SK-N-SH (cell line): ENCODE results near the gene BMI1. TPM values are rescaled to one million over a fixed set of nuclear protein-coding genes. Genes with fewer than 3 reads are reported as not detected.

Experiments
- CTCF ChIA-PET: fragments of 300-600, 350-600 bp; formaldehyde crosslinking; extraction: SDS; loops from one replicate; lab custom pipeline; 2021; lab: Yijun Ruan, JAX
- POLR2A ChIA-PET: fragments of 350-600 bp; sonication (Branson Sonifier 250); formaldehyde crosslinking; extraction: SDS; loops from one replicate; lab custom pipeline; 2020; ENCODE audit warnings: antibody characterized with exemption, inconsistent platforms; lab: Yijun Ruan, JAX
- DNase-seq: peaks from one replicate; pipeline ENCODE4 v3.0.0; 2012
- H2AFZ ChIP-seq: fragments of 200-600 bp; sonication (generic); 2 replicates; pipeline ENCODE4 v1.8.1; 2016; ENCODE audit warnings: antibody characterized with exemption, mild to moderate bottlenecking, low read depth
- H3F3A ChIP-seq: fragments of 200-600 bp; sonication (generic); replicated peaks from 2 replicates; pipeline ENCODE3; 2016; ENCODE audit warnings: antibody characterized with exemption, mild to moderate bottlenecking; ENCODE audit not compliant: insufficient read depth
- H3K27ac ChIP-seq, 2 experiments: fragments of 200-500 bp in 1 of 2; fragments of 200-600 bp in 1 of 2; sonication (Bioruptor generic) in 1 of 2; sonication (generic), shearing (Covaris generic) in 1 of 2; 2 replicates each; pipeline versions ENCODE4 v1.5.1 to v1.6.1; 2014 to 2016; ENCODE audit warnings: low read depth in 2 of 2, inconsistent platforms in 1 of 2, low read length in 1 of 2, mild to moderate bottlenecking in 1 of 2, mixed read lengths in 1 of 2
- H3K27me3 ChIP-seq: fragments of 200-600 bp; sonication (generic), shearing (Covaris generic); 2 replicates; pipeline ENCODE4 v1.6.1; 2016; ENCODE audit warnings: mixed run types; ENCODE audit not compliant: insufficient read depth
- H3K36me3 ChIP-seq, 2 experiments: fragments of 200-500 bp in 1 of 2; fragments of 200-600 bp in 1 of 2; sonication (Bioruptor generic) in 1 of 2; sonication (generic) in 1 of 2; replicated peaks in 1 of 2; 2 replicates each; pipeline versions ENCODE3 to v1.5.1; 2014 to 2016; ENCODE audit warnings: low read length in 1 of 2, mild to moderate bottlenecking in 1 of 2; ENCODE audit not compliant: insufficient read depth in 2 of 2, control insufficient read depth in 1 of 2
- H3K4me1 ChIP-seq, 2 experiments: fragments of 200-500 bp in 1 of 2; fragments of 200-600 bp in 1 of 2; sonication (Bioruptor generic) in 1 of 2; sonication (generic), shearing (Covaris generic) in 1 of 2; 2 replicates each; pipeline versions ENCODE4 v1.5.1 to v1.6.1; 2014 to 2016; ENCODE audit warnings: low read depth in 1 of 2, low read length in 1 of 2, mixed run types in 1 of 2; ENCODE audit not compliant: insufficient read depth in 2 of 2, control insufficient read depth in 1 of 2
- H3K4me2 ChIP-seq: fragments of 200-600 bp; sonication (generic), shearing (Covaris generic); 2 replicates; pipeline ENCODE4 v1.6.1; 2017; ENCODE audit warnings: mixed run types
- H3K4me3 ChIP-seq, 2 experiments: fragments of 200-500 bp in 1 of 2; fragments of 200-600 bp in 1 of 2; sonication (Bioruptor generic) in 1 of 2; sonication (generic), shearing (Covaris generic) in 1 of 2; 2 replicates each; pipeline versions ENCODE4 v1.5.1 to v1.8.1; 2014 to 2016; ENCODE audit warnings: low read depth in 2 of 2, inconsistent platforms in 1 of 2, low read length in 1 of 2, mild to moderate bottlenecking in 1 of 2, mixed read lengths in 1 of 2, moderate library complexity in 1 of 2
- H3K79me2 ChIP-seq: fragments of 200-600 bp; sonication (generic); 2 replicates; pipeline ENCODE4 v1.8.1; 2017; ENCODE audit warnings: mild to moderate bottlenecking; ENCODE audit not compliant: insufficient read depth
- H3K9ac ChIP-seq: fragments of 200-600 bp; sonication (generic); 2 replicates; pipeline ENCODE4 v1.6.1; 2017; ENCODE audit warnings: mixed run types
- H3K9me2 ChIP-seq: fragments of 200-600 bp; sonication (generic); 2 replicates; pipeline ENCODE4 v1.6.1; 2017; ENCODE audit warnings: mixed run types
- H3K9me3 ChIP-seq: fragments of 200-600 bp; sonication (generic); 2 replicates; pipeline ENCODE4 v1.6.1; 2017; ENCODE audit warnings: mixed run types, mild to moderate bottlenecking, moderate library complexity
- H4K20me1 ChIP-seq: fragments of 200-600 bp; sonication (generic); 2 replicates; pipeline ENCODE4 v1.6.1; 2017; ENCODE audit warnings: mild to moderate bottlenecking, mixed run types; ENCODE audit not compliant: insufficient read depth
- ELF1 ChIP-seq: IDR thresholded peaks from 2 replicates; pipeline ENCODE4 v1.4.0; 2012
- EZH2phosphoT487 ChIP-seq: fragments of 200-600 bp; sonication (generic); IDR thresholded peaks from 2 replicates; pipeline ENCODE4 v1.6.1; 2017; ENCODE audit warnings: low read depth, mixed run types, mild to moderate bottlenecking, antibody characterized with exemption, moderate library complexity, borderline replicate concordance
- FOSL2 ChIP-seq: IDR thresholded peaks from 2 replicates; pipeline ENCODE4 v1.4.0; 2012; ENCODE audit warnings: low read depth, mild to moderate bottlenecking, moderate library complexity, borderline replicate concordance
- NRF1 ChIP-seq: IDR thresholded peaks from 2 replicates; pipeline ENCODE4 v1.6.1; 2012; ENCODE audit warnings: low read depth, mild to moderate bottlenecking, low read length
- RCOR1 ChIP-seq: fragments of 150-350 bp; IDR thresholded peaks from 2 replicates; pipeline ENCODE4 v1.6.1; 2017; ENCODE audit warnings: antibody characterized with exemption, low read length
- RFX5 ChIP-seq: IDR thresholded peaks from 2 replicates; pipeline ENCODE4 v1.6.1; 2012; ENCODE audit warnings: mild to moderate bottlenecking, improper control_type of control experiment, low read length
- SMC3 ChIP-seq: IDR thresholded peaks from 2 replicates; pipeline ENCODE4 v1.6.1; 2012; ENCODE audit warnings: low read depth, low read length, improper control_type of control experiment
- TAF1 ChIP-seq: IDR thresholded peaks from 2 replicates; pipeline ENCODE4 v1.6.1; 2012; ENCODE audit warnings: low read depth, mild to moderate bottlenecking, low read length, moderate library complexity, borderline replicate concordance
- WGBS: methylation state at CpG from one replicate; pipeline ENCODE4 v1.1.6; 2017; ENCODE audit warnings: low lambda C conversion rate; 5-methylcytosine and 5-hydroxymethylcytosine counted together
- polyA plus RNA-seq, 3 experiments: library from polyadenylated mRNA; depleted of rRNA; stranded (reverse); fragments of >200 nt; gene quantifications; 2 replicates each; pipeline ENCODE4 v1.2.3, GENCODE V29; 2012
- TF ChIP-seq, protein P1 (sequence below): fragments of 150-350 bp; IDR thresholded peaks from 2 replicates; pipeline ENCODE4 v1.6.1; 2016; ENCODE audit warnings: mild to moderate bottlenecking, low read depth, low read length
- TF ChIP-seq, protein P2 (sequence below): fragments of 200-600 bp; sonication (generic); IDR thresholded peaks from 2 replicates; pipeline ENCODE4 v1.6.1; 2017; ENCODE audit warnings: antibody characterized with exemption, mild to moderate bottlenecking, moderate library complexity
- TF ChIP-seq, protein P3 (sequence below): IDR thresholded peaks from 2 replicates; pipeline ENCODE4 v1.4.0; 2012; ENCODE audit warnings: low read depth, borderline replicate concordance

BMI1 gene
- polyA plus RNA-seq, 1 of the 3 experiments (the other 2 are of a cell fraction): 15.5 TPM

GRCh38 chr10:22338185-22338900 lies 17.4 kb downstream of the BMI1 start:
- no peaks in the 10 kb centered on the region for H3K79me2 ChIP-seq
- H3K27me3 ChIP-seq: peaks cover 34% of the 10 kb centered on the region
- H2AFZ ChIP-seq: no peak overlapping the region
- no peak overlapping the region for H3K27ac ChIP-seq
- 24% methylated on average over 9 of the region's 9 CpGs for WGBS
- no peak overlapping the region for H3K4me2 ChIP-seq
- TF ChIP-seq EZH2phosphoT487 (no peak), RCOR1 (no peak), SMC3 (no peak), NRF1 (no peak), RFX5 (no peak), ELF1 (no peak), FOSL2 (no peak)
- TF ChIP-seq, protein P1, sequence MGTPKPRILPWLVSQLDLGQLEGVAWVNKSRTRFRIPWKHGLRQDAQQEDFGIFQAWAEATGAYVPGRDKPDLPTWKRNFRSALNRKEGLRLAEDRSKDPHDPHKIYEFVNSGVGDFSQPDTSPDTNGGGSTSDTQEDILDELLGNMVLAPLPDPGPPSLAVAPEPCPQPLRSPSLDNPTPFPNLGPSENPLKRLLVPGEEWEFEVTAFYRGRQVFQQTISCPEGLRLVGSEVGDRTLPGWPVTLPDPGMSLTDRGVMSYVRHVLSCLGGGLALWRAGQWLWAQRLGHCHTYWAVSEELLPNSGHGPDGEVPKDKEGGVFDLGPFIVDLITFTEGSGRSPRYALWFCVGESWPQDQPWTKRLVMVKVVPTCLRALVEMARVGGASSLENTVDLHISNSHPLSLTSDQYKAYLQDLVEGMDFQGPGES: no peak
- TF ChIP-seq, protein P2, sequence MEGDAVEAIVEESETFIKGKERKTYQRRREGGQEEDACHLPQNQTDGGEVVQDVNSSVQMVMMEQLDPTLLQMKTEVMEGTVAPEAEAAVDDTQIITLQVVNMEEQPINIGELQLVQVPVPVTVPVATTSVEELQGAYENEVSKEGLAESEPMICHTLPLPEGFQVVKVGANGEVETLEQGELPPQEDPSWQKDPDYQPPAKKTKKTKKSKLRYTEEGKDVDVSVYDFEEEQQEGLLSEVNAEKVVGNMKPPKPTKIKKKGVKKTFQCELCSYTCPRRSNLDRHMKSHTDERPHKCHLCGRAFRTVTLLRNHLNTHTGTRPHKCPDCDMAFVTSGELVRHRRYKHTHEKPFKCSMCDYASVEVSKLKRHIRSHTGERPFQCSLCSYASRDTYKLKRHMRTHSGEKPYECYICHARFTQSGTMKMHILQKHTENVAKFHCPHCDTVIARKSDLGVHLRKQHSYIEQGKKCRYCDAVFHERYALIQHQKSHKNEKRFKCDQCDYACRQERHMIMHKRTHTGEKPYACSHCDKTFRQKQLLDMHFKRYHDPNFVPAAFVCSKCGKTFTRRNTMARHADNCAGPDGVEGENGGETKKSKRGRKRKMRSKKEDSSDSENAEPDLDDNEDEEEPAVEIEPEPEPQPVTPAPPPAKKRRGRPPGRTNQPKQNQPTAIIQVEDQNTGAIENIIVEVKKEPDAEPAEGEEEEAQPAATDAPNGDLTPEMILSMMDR: no peak
- TF ChIP-seq, protein P3, sequence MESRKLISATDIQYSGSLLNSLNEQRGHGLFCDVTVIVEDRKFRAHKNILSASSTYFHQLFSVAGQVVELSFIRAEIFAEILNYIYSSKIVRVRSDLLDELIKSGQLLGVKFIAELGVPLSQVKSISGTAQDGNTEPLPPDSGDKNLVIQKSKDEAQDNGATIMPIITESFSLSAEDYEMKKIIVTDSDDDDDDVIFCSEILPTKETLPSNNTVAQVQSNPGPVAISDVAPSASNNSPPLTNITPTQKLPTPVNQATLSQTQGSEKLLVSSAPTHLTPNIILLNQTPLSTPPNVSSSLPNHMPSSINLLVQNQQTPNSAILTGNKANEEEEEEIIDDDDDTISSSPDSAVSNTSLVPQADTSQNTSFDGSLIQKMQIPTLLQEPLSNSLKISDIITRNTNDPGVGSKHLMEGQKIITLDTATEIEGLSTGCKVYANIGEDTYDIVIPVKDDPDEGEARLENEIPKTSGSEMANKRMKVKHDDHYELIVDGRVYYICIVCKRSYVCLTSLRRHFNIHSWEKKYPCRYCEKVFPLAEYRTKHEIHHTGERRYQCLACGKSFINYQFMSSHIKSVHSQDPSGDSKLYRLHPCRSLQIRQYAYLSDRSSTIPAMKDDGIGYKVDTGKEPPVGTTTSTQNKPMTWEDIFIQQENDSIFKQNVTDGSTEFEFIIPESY: no peak
- no peaks in the 10 kb centered on the region for H3K9me2 ChIP-seq
- no peak overlapping the region for H3K4me3 ChIP-seq
- H4K20me1 ChIP-seq: no peaks in the 10 kb centered on the region
- H3K4me1 ChIP-seq: peaks cover 0 to 6% of the 10 kb centered on the region in 2 experiments; a peak in 2 of 4 replicates
- H3K9ac ChIP-seq: no peak overlapping the region
- H3K9me3 ChIP-seq: no peaks in the 10 kb centered on the region
- H3K36me3 ChIP-seq: no peaks in the 10 kb centered on the region
- POLR2A ChIA-PET: no interaction called here
- no peaks in the 10 kb centered on the region for H3F3A ChIP-seq
- no peak for DNase-seq
- CTCF ChIA-PET: interaction anchor here (0.8 to 1.4 kb wide), 3 partner anchors 19 to 843 kb away, joined by 3 to 5 read pairs (median 5); no protein-coding TSS in a partner anchor

DNA sequence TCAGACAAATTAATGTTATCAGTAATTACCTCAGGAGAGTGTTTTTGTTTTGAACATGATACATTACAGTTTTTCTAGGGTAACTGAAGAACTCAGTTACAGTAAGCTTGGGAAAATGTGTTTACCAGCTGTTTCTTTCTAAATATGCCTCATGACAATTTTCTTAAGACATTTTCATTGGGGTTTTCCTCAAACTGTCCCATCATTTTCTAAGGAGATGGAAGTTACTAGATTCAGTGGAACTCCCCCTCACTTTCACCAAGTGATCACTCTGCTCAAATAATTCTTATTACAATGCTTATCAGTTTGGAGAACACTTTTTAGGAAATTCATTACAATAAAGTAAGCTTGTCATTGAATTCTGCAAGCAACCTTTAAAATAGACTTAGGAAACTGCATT lies 18.0 kb downstream of the BMI1 start:
- Histone ChIP-seq H3K4me2 (no peak overlapping the region), H3K79me2 (no peaks in the 10 kb centered on the region), H4K20me1 (no peaks in the 10 kb centered on the region), H3K9ac (no peak overlapping the region), H3K9me2 (no peaks in the 10 kb centered on the region), H3F3A (no peaks in the 10 kb centered on the region), H3K27me3 (peaks cover 36% of the 10 kb centered on the region), H3K4me3 (no peak overlapping the region), H3K36me3 (no peaks in the 10 kb centered on the region), H3K9me3 (no peaks in the 10 kb centered on the region), H3K27ac (no peak overlapping the region), H2AFZ (no peak overlapping the region), H3K4me1 (peaks cover 0 to 6% of the 10 kb centered on the region in 2 experiments; a peak in 2 of 4 replicates)
- TF ChIP-seq TAF1 (no peak), EZH2phosphoT487 (0 out of 2 replicates have a peak, but pooled peaks have one; percentile 49)
- DNase-seq: no peak
- ChIA-PET POLR2A (no interaction called here), CTCF (interaction anchor here (0.9 to 1.4 kb wide), 4 partner anchors 14 to 843 kb away, joined by 3 to 5 read pairs (median 3); no protein-coding TSS in a partner anchor)
